KOPT-K1 (cell line): ENCODE measurements around the gene ABCB11.

Experiments used
- H3K27ac ChIP-seq: fragments of 200-600 bp; sonication (generic); 2 replicates; pipeline ENCODE4 v1.5.1; 2016; ENCODE audit warnings: antibody characterized with exemption, mild to moderate bottlenecking, low read depth, low read length; ENCODE audit not compliant: poor library complexity, severe bottlenecking
- H3K36me3 ChIP-seq: fragments of 200-600 bp; sonication (generic); 2 replicates; pipeline ENCODE4 v1.5.1; 2017; ENCODE audit warnings: antibody characterized with exemption, mild to moderate bottlenecking, low read length, moderate library complexity; ENCODE audit not compliant: insufficient read depth
- H3K9me3 ChIP-seq: fragments of 200-600 bp; sonication (generic); 2 replicates; pipeline ENCODE4 v1.5.1; 2017; ENCODE audit warnings: antibody characterized with exemption, low read length, mild to moderate bottlenecking; ENCODE audit not compliant: insufficient read depth, poor library complexity, severe bottlenecking

Gene ABCB11

GRCh38 chr2:169050476-169051240 is 19.5 kb upstream of the ABCB11 start:
- Histone ChIP-seq H3K9me3 (peaks cover 7% of the 10 kb centered on the region), H3K36me3 (no peaks in the 10 kb centered on the region), H3K27ac (no peak overlapping the region)

- Histone ChIP-seq H3K36me3 (no peaks in the 10 kb centered on the region), H3K27ac (no peak overlapping the region), H3K9me3 (peaks cover 4% of the 10 kb centered on the region)
Observed at GRCh38 chr2:169049142-169049541, 18.0 kb upstream of the ABCB11 start.

- no peaks in the 10 kb centered on the region for H3K36me3 ChIP-seq
- peaks cover 7% of the 10 kb centered on the region for H3K9me3 ChIP-seq
- no peak overlapping the region for H3K27ac ChIP-seq
Observed at GRCh38 chr2:169047256-169048250, 16.4 kb upstream of the ABCB11 start.

GRCh38 chr2:169046440-169047151 is 15.5 kb upstream of the ABCB11 start:
- Histone ChIP-seq H3K36me3 (no peaks in the 10 kb centered on the region), H3K27ac (no peak overlapping the region), H3K9me3 (peaks cover 10% of the 10 kb centered on the region)

- Histone ChIP-seq H3K9me3 (peaks cover 10% of the 10 kb centered on the region), H3K36me3 (no peaks in the 10 kb centered on the region), H3K27ac (no peak overlapping the region)
Observed at GRCh38 chr2:169042856-169043255, 11.7 kb upstream of the ABCB11 start.

GRCh38 chr2:169041594-169041993 is 10.5 kb upstream of the ABCB11 start:
- Histone ChIP-seq H3K36me3 (no peaks in the 10 kb centered on the region), H3K27ac (no peak overlapping the region), H3K9me3 (peaks cover 10% of the 10 kb centered on the region)

GRCh38 chr2:169039702-169040101 is 8.6 kb upstream of the ABCB11 start:
- Histone ChIP-seq H3K27ac (no peak overlapping the region), H3K36me3 (no peaks in the 10 kb centered on the region), H3K9me3 (peaks cover 10% of the 10 kb centered on the region)

GRCh38 chr2:169038338-169038757 is 7.2 kb upstream of the ABCB11 start:
- Histone ChIP-seq H3K27ac (no peak overlapping the region), H3K36me3 (no peaks in the 10 kb centered on the region), H3K9me3 (peaks cover 10% of the 10 kb centered on the region)

GRCh38 chr2:169036736-169037440 is 5.8 kb upstream of the ABCB11 start:
- Histone ChIP-seq H3K36me3 (no peaks in the 10 kb centered on the region), H3K27ac (no peak overlapping the region), H3K9me3 (no peaks in the 10 kb centered on the region)

GRCh38 chr2:169035887-169036286 is 4.8 kb upstream of the ABCB11 start:
- no peaks in the 10 kb centered on the region for H3K36me3 ChIP-seq

GRCh38 chr2:169034984-169035544 is 3.9 kb upstream of the ABCB11 start:
- Histone ChIP-seq H3K27ac (no peak overlapping the region), H3K36me3 (no peaks in the 10 kb centered on the region), H3K9me3 (no peaks in the 10 kb centered on the region)

More at GRCh38 chr2:169035887-169036286, 4.8 kb upstream of the ABCB11 start:
- Histone ChIP-seq H3K9me3 (no peaks in the 10 kb centered on the region), H3K27ac (no peak overlapping the region)

GRCh38 chr2:169034256-169034655 is 3.1 kb upstream of the ABCB11 start:
- no peaks in the 10 kb centered on the region for H3K9me3 ChIP-seq
- no peaks in the 10 kb centered on the region for H3K36me3 ChIP-seq
- no peak overlapping the region for H3K27ac ChIP-seq

- Histone ChIP-seq H3K36me3 (no peaks in the 10 kb centered on the region), H3K9me3 (no peaks in the 10 kb centered on the region), H3K27ac (no peak overlapping the region)
Observed at GRCh38 chr2:169029341-169029740, 1.8 kb downstream of the ABCB11 start.

GRCh38 chr2:169027234-169027633 is 3.9 kb downstream of the ABCB11 start:
- H3K27ac ChIP-seq = no peak overlapping the region
- no peaks in the 10 kb centered on the region for H3K36me3 ChIP-seq
- H3K9me3 ChIP-seq = no peaks in the 10 kb centered on the region
